NOMO-1 treated with dmso at 0.1 percent for 144 hours (cell line): ENCODE results near the gene CHPF2.

ENCODE experiments used
- DNase-seq: peaks from one replicate; lab custom pipeline; 2025; ENCODE audit not compliant: unreplicated experiment; lab: John Stamatoyannopoulos, UW

CHPF2 gene

DNA sequence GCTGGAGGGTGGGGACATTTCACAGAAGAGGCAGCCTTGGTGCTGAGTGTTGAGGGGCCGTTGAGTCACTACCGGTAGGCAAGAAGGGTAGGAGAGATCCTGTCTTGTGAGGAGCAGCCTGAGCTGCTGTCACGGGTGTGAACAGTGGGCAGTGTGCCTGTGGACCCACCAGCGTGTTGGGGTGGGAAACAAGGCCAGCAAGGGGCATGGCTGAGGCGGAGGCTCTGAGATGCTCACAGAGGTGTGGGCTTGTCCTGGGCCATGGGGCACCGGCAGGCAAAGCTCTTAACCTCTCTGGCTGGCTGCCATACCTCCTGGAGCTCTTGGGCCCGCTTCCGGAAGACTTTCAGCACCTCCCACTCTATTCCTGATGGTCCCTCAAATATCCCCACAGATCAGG lies 49.8 kb downstream of the CHPF2 start:
- no peak for DNase-seq

DNA sequence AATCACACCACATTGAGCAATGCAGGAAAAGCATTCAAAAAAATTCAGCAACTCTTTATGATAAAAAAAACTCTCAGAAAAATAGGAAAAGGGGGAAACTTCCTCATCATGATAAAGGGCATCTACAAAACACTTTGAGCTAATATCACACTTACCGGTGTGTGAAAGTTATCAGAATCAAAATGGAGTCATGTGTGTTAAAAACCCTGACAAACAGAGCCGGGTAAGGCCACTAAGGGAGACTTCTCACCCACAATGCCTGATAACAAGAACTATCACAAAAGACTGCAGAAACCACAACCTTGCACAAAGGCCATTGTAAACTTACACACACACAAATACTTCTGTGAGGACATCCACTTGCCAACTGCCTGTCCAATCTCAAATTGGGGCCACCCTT lies 51.0 kb downstream of the CHPF2 start:
- DNase-seq: no peak

DNA sequence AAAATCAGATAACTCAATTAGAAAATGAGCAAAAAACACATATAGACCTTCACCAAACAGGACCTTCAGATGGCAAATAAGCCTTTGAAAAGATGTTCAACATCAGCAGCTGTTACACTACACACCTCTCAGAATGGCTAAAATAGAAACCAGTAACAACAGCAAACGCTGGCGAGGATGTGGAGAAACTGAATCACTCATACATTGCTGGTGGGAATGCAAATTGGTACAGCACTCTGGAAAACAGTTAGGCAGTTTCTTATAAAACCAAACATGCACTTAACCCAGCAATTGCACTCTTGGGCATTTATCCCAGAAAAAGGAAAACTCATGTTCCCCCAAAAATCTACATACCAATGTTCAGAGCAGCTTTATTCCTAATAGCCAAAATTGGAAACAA lies 53.9 kb downstream of the CHPF2 start:
- DNase-seq: no peak
